Stimulated activated CD4-positive, alpha-beta T cell treated with anti-CD3 and anti-CD28 coated beads, Interleukin-2, amount 100 ng/mL, for 48 hours (primary cell): ENCODE results near the gene TRUB1.
"Not testable (repeated sequence)": the region's sequence is repeated elsewhere in the genome, so short reads cannot be mapped to it uniquely, and the experiment has no call there.

Experiments used
- DNase-seq, 2 donors: peaks; one replicate each; pipeline ENCODE4 v3.0.0-alpha.2; 2020

The TRUB1 gene

DNA sequence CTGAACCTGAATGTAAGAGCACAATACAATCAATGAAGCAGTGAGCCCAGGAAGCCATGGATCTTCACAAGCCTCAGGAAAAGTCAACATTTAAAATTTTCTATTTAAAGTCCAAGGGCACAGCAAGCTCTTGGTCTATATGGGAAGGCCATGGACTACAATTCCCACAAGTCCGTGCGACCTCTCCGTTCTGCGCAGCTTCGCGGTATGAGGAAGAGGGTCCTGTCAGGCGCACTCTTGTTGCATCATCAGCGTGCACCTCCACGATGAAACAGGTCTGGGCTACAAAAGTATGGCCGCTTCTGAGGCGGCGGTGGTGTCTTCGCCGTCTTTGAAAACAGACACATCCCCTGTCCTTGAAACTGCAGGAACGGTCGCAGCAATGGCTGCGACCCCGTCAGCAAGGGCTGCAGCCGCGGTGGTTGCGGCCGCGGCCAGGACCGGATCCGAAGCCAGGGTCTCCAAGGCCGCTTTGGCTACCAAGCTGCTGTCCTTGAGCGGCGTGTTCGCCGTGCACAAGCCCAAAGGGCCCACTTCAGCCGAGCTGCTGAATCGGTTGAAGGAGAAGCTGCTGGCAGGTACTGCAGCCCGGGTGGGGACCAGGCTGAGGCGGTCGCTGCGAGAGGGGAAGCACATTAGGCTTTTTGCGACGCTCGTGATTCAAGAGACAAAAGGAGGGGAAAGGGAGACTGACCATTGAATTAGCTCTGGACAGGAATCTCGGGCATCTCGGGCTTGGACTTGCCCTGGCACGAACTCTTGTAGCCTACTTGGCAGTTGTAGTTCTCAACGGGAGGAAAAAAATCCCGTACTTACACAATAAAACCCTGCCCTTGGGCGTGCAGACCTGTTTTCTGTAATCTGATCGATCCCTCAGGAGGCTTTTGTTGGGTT is at the start of gene TRUB1:
TSS of gene TRUB1 (plus strand) at position 234 of the 894 bp plus-strand sequence. CDS start at position 293, 59 bp downstream.
- DNase-seq = peak; percentile 74 to 77

DNA sequence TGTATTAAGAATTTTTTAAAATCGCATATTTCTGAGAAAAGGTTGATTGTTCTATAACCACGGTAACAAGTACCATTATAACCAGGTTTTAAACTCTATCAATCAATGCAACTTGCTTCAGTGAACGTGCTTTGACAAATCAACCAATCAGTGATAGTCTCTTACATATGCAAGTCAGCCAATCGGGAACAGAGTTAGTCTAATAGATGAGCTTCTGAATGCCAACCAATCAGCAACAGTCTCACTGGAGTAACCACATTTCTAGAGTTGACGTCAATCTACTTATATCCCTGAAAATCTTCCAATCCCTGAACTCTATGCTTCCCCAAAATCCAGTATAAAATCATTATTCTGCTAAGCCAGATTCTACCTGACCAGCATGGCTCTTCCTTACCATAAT is 44.7 kb upstream of the TRUB1 start:
- no peak for DNase-seq

DNA sequence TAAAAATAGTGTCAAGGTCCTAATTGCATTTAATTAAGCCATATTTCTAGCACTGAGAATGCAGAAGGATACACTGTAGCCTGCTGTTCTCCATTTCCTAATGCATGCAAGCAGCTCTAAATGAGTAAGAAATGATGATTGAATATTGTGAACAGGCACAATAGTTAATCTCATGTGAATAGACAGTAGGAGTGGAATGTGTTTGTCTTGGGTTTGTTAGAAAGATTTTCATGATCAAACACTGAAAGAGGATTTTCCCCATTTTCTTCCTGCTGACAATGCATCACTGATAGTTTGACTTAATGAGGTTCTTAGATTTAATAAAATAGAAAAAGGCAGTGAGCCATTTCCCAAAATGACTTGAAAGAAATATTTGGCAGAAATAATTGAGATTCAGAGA is 43.1 kb upstream of the TRUB1 start:
- no peak for DNase-seq

DNA sequence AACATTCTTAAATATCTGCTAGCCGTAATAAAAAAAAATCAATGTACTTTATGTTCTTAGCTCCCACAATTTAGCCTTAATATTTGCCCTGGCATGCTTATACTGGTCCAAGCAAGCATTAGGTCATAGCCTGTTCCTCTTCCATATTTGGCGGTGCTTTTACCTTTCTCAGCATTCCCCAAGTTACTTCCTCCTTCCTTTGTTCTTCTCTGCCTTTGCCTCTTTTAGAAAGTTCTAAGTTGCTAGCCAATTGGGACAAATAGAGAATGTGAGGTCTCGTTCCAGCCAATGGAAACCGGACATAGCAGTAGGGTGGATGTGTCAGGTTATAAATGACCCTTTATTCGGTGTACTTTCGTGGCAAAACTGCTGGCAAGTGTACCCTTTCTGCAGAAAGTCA is 41.0 kb upstream of the TRUB1 start:
- not testable (repeated sequence) for DNase-seq

DNA sequence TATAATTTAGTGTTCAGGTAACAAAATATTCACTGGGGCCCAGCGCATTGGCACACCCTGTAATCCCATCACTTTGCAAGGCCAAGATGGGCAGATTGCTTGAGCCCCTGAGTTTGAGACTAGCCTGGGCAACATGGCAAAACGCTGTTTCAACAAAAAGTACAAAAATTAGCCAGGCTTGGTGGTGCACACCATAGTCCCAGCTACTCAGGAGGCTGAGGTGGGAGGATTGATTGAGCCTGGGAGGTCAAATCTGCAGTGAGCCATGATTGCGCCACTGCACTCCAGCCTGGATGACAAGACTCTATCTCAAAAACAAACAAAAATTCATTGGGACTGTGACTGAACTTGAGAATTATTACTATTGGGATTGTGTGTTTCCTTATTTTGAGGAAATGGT is 40.4 kb upstream of the TRUB1 start:
- DNase-seq = no peak

DNA sequence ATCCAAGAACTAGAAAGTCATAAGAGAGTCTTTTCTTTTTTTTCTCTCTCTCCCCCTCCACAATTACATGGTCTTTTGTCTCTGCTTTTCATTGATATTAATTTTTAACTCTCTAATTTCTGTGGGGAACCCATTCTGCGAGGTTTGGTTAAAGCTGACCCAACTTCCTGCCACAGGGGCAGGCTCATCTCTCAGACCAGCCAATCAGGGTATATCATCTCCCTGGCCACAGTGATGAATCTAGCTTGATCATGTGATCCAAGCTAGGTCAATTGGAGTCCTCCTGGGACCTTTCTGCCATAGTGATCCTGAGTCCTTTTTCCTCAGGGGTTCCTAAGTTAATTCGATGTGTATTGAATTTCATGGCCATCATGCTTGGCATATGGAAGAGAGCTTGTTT is 38.0 kb upstream of the TRUB1 start:
- no peak for DNase-seq

DNA sequence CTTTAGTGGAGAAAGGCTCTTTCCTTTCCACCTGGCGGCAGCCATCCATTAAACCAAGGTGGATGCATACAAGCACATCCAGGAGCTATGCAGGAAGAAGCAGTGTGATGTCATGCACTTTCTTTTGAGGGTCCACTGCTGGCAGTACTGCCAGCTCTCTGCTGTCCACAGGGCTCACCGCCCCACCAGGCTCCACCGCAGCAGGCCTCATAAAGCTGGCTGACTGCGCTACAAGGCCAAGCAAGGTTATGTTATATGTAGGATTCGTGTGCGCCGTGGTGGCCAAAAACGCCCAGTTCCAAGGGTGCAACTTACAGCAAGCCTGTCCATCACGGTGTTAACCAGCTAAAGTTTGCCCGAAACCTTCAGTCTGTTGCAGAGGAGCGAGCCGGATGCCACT is 37.3 kb upstream of the TRUB1 start:
- no peak for DNase-seq

DNA sequence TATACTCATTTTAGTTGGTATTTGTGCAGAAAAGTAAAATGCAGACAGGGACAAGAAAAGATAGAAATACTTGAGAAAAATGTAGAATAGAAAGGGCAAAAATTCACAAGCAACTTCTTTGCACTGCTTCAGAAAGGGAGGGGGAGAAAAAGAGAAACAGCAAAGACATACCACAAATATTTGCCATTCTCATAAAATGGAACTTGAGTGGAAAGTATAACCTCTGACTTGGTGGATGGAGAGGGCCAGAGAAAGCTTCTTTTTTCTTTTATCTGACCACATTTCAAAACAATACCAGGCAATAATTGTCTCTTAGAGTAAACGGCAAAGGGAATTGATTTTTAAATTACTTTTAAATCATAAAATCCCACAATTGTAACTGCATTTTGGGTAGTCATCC is 35.8 kb upstream of the TRUB1 start:
- DNase-seq = no peak

DNA sequence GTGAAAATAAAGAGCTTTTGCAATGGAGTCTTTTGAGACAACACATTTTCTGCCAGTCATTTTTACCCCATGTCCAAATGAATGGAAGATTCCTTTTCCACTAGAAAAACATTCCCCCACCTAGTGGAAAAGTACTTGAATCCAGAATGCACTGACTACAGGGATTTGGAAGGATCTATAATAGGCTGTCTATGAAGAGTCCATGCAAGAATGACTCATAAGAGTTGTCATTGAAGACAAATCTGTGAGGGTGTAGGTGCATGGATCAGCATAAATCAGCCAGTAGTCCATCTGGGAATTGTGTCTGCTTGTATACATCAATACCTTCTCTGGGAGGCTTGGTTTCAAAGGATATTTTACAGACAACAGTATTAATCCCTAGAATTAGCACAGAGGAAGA is 32.5 kb upstream of the TRUB1 start:
- no peak for DNase-seq

DNA sequence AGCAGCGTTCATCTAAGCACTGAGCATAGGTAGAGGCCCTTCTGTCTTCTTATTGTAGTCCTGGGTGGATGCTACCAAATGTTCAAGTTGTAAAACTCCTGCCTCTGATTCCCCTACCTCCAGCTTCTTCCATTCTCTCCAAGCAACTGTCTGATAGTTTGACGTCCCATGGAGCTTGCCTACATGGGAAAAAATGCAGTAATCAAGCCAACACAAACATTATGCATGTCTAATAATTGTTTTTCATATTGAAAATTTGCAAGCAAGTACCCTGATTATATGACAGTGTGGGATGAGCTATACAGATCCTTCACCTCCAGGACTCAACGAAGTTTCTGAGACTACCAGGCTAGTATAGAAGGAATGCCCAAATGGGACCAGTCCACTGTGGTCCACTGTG is 31.0 kb upstream of the TRUB1 start:
- no peak for DNase-seq

DNA sequence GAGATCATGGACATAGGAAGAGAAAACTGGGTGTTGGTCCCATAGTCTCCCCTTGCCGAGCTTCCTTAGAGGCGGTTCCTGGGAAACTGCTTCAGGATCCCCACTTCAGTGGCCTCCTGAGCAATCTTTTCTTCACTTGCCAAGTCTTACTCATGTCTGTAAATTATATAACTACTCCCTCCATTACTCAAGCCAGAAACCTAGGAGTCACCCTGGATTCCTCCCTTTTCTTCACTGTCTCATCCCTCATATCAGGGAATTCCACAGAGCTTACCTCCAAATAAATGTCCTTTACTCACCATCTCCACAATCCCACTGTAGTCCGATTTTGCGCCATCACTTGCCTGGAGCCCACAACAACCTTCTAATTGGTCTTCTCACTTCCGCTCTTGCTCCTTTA is 29.1 kb upstream of the TRUB1 start:
- DNase-seq = no peak

DNA sequence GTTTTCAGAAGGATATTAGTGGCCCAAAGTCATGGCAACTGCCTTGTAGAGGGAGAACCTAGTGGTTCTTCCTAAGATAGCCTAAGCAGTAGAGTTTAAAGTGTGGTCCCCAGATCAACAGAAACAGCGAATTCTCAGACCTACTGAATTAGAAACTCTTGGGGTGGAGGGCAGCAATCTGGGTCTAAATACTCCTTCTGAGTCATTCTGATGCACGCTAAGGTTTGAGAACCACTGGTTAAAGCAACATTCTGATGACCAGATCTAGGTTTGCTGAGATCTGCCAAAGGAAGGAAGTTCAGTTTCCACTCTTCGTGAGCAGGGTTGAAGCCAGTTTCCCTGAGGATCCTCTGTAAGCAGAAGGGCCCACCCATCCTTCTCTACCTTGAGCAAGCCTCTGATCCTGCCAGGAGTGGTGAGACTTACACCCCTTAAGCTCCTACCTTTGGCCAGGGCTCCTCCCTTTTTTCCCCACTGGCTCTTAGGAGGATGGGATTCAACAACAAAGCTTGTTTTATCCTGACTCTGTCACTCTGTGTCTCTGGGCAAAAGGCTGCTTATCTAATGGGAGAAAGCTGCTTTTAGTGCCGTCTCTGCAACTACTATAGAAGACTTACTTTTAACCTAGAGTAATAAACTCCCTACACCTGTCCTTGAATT is 26.8 kb upstream of the TRUB1 start:
- DNase-seq = no peak

DNA sequence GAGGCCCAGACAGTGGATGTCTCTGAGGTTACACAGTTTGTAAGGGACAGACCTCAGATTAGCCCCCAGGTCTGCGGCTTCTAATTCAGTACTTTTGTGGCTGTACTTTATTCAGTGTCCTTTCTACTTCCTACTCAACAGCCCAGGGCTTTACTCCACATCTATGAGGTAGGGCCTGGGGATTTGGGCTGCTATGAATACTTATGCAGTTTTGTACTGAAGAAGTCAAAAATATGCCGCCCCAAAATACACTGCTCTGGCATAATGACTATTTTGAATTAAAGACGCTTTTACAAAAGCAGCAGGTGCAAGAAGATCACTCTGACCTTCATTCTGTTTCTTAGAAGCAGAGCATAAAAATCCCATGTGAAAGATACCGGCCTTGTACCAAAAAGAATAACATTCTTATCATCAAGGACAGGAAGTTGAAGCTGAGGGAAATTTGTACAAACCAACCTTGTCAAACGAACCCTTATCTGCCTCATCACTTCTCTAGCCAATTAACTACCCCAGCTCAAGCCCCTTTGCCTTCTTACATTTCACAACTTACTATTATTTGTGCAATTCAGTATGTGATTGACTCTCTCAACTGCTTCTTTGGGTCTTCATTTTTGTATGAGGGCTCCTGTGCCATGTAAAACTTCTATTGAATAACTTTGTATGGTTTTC is 26.1 kb upstream of the TRUB1 start:
- no peak for DNase-seq

DNA sequence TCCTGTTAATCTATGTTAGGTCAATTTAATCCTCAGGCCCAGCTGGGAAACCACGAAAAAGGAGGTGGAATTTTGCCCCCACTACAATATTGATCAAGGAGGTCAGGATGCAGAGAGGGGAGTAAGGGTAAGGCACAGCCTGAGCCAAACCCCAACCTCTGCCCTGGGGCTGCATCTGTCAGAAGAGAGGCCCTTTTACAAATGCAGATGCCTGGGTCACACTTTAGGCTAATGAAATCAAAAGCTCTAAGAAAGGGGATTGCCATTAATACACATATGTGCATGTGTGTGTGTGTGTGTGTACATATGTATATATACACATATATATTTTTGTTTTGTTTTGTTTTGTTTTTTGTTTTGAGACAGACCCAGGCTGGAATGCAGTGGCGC is 25.5 kb upstream of the TRUB1 start:
- no peak for DNase-seq

DNA sequence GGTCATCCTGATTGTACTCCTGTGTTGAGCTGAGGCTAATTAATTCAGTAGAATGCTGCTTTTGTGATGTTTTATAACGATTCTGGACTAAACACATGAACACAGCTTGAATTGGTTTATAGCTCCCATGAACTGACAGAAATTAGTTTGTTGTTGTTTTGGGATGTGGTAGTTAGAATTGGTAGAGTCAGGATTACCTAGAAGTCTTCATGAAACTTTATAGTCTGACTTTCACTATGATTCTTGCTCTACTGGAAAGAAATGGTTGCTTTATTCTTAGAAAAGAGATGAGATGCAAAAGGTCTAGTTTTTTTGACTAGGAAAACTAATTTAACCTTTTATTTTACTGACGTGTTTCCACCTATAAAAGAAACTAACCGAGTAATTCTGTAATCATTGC is 23.4 kb upstream of the TRUB1 start:
- no peak for DNase-seq

DNA sequence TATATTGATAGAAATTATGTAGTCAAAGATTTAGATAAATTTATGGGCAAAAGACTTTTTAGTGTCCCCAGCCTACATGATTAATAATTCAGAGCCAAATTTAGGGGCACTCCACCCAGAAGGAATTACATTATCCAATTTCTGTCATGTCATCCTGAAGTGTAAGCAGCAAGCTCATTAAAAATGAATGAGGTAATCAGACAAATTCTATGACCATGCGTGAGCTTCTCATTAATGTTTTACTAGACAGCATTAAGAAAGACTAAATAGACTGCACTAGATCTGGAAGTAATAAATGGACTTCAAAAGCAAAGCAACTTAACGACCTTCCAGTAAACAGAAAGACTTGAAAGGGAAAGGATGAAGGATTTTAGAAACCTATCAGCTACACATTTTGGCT is 22.7 kb upstream of the TRUB1 start:
- DNase-seq = no peak

DNA sequence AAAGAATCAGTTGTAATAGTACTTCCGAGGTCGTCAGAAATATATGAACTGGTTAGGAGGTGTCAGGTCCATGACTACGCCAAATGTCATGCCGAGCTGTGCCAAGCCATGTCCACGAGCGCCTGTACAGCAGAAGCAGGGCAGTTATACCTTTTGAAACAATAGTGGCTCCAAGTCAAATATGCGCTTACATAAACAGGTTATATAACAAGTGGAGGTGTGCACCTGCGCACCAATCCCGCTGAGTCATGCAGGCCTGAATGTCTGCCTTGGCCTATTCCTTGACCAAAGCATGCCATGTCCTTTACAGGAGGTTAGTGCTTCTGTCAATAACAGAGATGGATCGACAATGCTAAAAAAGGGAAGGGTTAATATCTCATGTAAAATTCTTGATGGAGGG is 21.3 kb upstream of the TRUB1 start:
- no peak for DNase-seq

DNA sequence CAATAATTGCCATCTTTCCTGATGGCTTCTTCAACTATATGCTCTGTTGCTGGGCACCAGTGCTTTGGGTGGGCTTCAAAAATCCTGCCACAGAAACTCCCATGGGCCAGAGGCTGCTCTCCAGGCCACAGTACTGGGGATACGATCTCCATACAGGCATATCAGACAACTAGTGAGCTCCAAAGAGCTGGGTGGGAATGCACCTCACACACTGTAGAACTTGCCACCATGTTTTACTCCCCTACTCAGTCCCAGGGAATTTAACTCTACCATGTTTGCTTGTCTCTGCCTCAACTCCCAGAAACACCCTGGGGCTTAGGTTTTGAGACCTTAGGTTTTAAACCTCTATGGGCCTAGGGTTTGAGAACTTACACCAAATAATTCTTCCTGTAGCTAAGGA is 20.5 kb upstream of the TRUB1 start:
- no peak for DNase-seq

DNA sequence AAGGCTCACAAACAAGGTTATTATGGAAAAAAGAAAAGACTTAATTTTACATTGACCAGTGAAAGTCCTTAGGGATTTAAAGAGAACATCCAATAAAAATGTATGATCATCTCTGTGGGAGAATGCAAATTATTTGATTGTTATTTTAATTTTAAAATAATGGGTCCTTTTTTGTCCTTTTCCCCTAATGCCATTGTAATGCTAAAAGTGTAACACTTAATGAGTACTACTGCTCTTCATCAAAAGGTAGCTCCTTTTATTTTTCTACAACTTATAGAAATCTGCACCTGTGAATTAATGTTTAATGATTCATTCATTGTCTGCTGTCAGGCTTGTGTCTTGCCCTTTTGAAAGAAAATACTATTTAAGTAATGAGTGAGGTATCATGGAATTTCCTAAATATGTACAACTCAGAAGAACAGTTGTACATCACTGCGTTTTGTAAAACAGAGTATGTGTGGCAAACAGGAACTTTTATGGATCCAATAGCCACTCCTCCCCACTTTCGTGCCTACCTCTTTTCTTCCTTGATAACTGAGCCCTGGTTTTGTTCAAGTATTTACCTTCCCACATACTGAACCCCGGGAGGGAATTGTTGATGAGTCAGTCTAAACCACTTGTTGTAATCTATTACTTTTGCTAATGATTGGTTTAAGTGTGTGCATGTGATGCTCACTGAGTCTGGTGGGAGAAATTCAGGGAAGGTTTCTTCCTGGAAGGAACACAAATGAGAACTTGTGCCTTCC is 19.9 kb upstream of the TRUB1 start:
- DNase-seq = no peak

DNA sequence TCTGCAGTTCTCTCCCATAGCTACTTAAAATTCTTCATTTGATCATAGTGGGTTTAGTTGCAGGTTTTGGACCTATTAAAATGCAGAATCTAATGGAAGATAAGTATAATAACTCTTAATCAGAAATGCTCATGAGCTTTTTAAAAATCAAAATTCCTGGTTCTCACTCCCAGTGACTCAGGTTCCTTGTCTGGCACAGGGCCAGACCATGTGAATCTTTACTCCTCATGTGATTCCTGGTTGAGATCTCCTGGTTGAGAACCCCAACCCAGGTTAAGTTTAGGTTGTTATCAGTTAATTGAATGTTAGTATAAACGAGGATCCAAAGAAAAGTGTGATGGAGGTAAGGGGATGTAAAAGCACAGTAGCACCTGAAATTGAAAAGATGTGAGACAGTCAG is 17.5 kb upstream of the TRUB1 start:
- DNase-seq = no peak

DNA sequence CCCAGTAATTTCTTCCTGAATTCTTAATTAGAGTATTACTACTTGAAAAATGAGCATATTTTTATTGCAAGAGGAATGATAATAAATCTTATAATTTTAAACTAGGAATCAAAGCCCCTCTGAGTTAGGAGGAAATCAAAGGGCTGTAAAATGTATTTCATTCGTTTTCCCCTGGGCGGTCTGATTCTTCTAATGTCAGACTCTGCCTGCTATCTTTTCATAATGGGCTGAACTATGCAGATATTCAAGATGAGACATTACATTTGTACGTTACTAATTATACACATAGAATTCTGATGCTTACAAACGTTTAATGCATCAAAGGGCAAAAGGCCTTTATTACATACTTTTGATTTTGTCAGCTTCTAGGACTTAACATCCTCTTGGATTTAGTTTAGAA is 16.0 kb upstream of the TRUB1 start:
- DNase-seq = no peak

DNA sequence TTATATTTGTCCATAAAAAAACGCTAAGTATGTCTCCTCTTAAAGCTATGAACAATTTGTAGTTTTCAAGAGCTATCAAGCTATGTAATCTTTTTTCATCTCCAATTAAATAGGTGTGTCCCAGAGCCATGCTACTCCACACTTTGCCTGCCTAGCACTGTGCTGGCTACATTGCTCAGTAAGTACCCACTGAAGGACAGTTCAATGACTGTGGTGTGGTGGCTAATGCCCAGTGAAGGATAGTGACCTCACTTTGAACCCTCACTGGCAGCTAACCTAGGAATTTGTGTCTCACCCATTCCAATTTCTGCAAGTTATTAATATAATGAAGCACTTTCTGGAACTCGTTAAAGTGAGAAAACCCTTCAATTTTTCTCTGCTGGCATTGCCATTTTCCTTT is 14.4 kb upstream of the TRUB1 start:
- no peak for DNase-seq
